CD4-positive, alpha-beta T cell treated with Interleukin-10 for 1 hour (primary cell): ENCODE results near the gene TPM1.

ENCODE experiments used
- DNase-seq: peaks from one replicate; pipeline ENCODE4 v3.0.0-alpha.2; 2020

The TPM1 gene

GRCh38 chr15:63043335-63044076, 959 bp downstream of the TPM1 start:
- no peak for DNase-seq

- DNase-seq, result no peak
Measured at GRCh38 chr15:63044077-63044644, 1.6 kb downstream of the TPM1 start.

DNA sequence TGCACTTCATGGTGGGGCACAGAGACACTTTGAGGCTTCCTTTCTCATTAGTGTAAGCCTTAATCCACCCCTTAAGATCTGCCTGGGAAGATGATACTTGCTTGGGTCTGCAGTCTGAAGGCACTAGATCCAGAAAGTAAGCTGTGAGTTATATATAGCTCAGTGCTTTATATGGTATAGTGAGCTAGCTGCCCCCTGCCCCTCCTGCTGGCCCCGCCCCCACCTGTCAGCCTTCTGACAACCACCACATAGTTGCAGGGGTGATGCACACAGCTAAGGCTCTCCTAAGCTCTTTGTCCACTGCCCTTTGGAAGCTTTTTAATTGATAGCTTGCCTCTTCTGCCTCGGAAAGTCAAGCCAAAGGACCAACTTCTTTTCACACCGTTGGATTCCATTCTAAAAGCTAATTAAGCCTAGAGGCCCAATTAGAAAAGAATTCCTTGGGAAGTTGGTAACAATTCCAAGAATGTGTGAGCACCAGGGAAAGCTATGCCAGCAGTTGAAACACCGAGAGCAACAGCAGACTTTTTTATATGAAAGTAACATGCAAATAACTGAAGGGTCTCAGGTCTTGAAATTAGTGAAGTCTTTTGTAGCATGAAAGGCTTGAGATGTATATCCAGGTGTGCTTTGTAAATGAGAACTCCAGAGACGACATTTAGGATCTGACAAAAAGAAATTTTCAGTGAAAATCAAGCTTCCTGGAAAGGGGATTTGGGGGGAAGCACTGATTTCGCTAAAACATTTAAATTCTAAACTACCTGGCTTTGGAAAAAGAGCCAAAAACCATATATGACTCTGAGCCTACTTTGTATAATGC, 2.3 kb downstream of the TPM1 start:
- no peak for DNase-seq

DNA sequence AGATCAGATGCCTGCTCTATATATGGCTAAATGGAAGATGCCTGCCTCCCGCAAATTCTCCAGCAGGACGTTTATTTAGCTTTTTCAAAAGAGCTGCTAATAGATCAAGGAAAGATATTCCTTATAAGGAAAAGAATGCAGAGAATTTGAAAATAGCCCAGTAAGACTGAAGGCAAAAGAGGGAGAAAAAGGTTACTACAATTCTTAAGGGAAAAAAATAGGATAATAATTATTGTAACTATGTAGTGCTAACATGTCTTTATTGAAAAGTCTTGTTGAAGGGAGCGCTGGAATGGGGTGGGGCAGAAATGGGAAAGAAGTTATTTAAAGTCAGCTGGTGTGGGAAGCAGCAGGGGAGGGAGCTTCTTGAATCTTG, 2.9 kb downstream of the TPM1 start:
- no peak for DNase-seq

GRCh38 chr15:63045879-63046278, 3.3 kb downstream of the TPM1 start:
- DNase-seq, result no peak

- DNase-seq, result no peak
Measured at GRCh38 chr15:63046917-63047760, 4.6 kb downstream of the TPM1 start.

GRCh38 chr15:63047792-63048114, 5.2 kb downstream of the TPM1 start:
- DNase-seq, result no peak

DNA sequence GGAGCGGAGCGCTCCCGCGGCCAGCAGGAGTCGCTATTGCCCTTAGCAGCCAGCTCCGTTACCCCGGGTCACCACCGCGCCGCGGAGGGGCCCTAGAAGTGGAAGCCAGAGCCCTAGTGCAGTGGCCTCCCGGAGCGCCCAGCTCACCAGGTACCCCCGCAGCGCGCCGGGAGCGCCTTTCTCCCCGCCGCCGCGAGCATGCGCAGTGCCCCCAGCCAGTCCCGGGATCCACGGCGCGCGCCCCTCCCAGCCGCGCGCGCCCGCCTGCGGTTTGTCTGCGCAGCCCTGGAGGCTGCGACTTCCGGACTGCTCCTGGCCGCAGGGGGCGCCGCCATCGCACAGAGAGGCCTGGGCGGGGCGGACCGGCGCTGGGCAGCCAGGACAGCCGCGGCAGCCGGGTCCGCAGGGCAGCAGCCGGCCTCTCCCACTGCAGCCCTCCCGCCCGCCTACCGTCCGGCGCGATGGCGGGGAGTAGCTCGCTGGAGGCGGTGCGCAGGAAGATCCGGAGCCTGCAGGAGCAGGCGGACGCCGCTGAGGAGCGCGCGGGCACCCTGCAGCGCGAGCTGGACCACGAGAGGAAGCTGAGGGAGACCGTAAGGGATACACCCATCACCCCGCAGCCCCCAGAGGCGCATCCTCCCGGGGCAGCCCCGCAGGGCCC, 5.7 kb downstream of the TPM1 start:
- peak; percentile 85 for DNase-seq

DNA sequence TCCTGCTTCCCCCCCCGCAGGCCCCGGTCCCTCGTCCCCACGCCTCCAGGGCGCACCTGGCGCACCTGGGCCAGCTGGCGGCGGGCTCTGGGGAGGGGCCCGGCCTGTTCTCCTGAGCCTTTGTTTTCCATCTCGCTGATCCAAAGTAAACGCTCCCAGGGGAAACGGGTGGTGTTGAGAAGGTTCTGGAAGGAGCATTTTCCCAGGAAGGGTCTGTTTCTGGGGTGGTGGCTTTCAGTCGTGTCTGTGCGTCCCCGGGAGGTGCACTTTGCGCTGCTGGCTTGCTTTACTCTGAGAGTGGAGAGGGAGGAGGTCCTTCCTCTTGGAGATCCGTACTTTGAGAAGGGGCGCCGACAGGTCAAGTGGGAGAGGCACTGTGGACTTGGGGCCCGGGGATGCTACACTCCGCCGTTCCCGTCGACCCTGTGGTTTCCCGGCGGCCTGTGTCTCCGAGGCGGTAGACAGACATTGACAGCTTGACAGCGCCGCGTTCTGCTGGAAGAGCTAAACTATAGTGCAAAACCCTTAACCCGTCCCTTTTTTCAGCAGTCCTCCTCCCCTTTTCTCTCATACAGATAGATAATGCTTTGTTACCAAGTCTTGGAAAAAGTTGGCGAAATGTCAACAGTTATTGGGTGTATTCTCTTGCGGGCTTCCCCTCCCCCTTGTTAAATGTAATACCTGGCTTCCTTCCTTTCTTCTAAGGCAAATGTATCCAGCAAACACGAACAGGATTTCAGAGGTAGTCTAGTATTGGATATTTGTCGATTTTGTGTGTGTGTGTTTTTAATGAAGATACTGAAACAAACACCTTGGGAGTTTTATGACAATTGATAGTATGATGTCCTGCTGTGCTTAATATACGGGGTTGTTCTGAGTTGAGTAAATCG, 6.5 kb downstream of the TPM1 start:
- DNase-seq, result peak; percentile 34

- DNase-seq, result no peak
Measured at GRCh38 chr15:63049783-63050371, 7.3 kb downstream of the TPM1 start.

- DNase-seq, result no peak
Measured at GRCh38 chr15:63050731-63051155, 8.2 kb downstream of the TPM1 start.

DNA sequence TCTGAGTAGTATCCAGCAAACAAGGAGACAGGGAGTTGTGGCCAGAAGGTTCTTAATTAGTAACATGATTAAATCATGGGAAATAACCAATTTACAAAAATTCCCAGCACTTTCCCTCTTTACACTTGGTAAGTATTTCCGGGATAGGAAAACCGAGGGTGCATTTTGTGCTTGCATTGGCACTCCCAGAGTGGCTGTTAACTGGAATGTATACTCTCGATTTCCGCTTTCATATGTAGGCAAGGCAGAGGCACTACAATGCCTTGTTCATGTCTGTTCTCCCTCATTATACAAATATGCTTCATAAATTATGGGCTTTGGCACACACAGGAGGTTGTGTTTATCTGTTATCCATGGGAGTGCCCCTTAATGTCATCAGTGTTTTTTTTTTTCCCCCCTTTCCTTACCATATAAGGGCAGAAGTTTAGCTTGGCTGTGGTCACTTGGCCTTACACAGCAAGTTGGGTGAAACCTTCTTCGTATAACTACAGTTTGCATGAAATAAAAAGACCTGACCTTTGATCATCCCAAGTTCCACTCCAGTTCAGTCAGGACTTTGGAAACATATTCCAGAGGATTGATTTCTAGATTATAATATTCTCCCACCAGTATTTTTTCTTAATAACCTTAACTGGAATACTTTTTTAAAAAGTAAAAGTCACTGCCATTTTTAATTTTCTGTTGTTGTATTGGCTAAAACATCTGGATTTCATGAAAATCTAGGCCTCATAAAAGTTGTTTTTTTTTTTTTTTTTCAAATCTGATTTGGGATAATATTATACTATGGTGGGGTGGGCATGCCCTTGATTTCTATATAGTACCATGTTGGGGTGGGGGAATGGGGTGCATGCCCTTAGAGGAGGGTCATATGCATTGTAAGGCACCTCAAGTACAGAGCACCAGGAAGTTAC, 8.9 kb downstream of the TPM1 start:
- DNase-seq, result no peak

- DNase-seq, result no peak
Measured at GRCh38 chr15:63052077-63052841, 9.7 kb downstream of the TPM1 start.

DNA sequence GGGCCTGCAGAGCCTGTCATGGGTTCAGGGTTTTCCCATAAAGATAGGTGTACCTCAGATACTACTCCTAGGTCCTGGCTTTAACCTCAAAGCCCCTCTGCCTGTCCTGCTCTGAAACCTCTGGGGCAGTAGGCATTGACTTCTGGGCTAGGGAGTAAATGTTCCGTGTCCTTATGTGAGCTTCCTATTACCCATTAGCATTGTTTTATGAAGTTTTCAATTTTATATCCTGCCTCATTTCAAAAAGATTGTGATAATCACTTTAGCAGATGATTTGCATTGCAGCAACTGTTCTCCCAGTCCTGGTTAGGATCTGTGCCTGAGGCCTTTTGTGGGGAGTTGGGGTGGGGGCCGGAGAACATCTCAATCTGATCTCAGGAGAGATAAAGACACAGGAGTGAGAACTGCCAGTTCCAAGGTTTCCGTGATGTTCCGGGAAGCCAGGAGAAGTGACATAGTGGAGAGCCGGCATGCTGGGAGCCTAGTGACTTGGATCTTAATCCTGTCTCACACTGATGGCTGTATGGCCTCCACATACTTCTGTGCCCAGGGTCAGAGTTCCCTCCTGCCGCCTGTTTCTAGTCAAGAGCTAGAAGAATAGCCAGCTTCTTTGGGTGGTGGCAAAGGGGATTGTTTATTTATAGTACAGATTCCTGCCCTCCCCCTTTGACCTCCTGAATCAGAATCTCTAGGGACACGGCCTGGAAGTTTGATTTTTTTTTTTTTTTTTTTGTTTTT, 10.6 kb downstream of the TPM1 start:
- DNase-seq, result no peak

- DNase-seq, result no peak
Measured at GRCh38 chr15:63054281-63054683, 11.7 kb downstream of the TPM1 start.

DNA sequence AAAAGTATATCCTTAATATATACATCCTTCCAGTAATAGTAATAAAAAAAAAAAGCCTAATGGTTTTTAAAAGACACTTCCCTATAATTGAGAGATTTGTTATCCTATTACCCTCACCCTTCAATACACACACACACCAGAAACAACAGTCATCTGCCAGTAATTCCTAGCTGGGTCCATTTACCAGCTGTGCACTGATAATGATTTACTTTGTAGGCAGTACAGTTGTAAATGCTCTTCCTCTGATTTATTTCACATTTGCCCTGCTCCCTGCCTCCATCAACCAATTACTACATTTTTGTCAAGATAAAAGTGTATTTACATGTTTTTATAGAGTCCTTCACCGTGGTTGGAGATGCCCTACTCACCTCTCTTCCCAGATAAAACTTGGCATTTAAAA, 12.4 kb downstream of the TPM1 start:
- no peak for DNase-seq

- no peak for DNase-seq
Measured at GRCh38 chr15:63056829-63057228, 14.3 kb downstream of the TPM1 start.
